NCI-H2196 (cell line): ENCODE results near the gene ZBTB8OS.

ENCODE experiments used
- DNase-seq: peaks from one replicate; lab custom pipeline; 2025; ENCODE audit not compliant: unreplicated experiment; lab: John Stamatoyannopoulos, UW

Gene ZBTB8OS

GRCh38 chr1:32612189-32612881 lies 38.0 kb downstream of the ZBTB8OS start:
- DNase-seq: peak; percentile 81

- no peak for DNase-seq
These were observed 38.5 kb downstream of the ZBTB8OS start for GRCh38 chr1:32611859-32612188.

GRCh38 chr1:32609180-32609579 lies 41.2 kb downstream of the ZBTB8OS start:
- DNase-seq: no peak

GRCh38 chr1:32606565-32607371 lies 43.6 kb downstream of the ZBTB8OS start:
- no peak for DNase-seq

GRCh38 chr1:32605711-32606424 lies 44.5 kb downstream of the ZBTB8OS start:
- no peak for DNase-seq

GRCh38 chr1:32600034-32600433 lies 50.3 kb downstream of the ZBTB8OS start:
- no peak for DNase-seq

- no peak for DNase-seq
These were observed 57.4 kb downstream of the ZBTB8OS start for GRCh38 chr1:32592943-32593342.

GRCh38 chr1:32580348-32581017 lies 69.9 kb downstream of the ZBTB8OS start:
- no peak for DNase-seq
